GM18873 (cell line): ENCODE data around the gene PROCA1.

Source experiments
- ATAC-seq: cut with Tn5 transposase; IDR thresholded peaks from one replicate; pipeline ENCODE4 v1.9.1; 2021; ENCODE audit warnings: mild to moderate bottlenecking, moderate library complexity, moderate number of reproducible peaks; ENCODE audit not compliant: unreplicated experiment, low FRiP score

Gene PROCA1

DNA sequence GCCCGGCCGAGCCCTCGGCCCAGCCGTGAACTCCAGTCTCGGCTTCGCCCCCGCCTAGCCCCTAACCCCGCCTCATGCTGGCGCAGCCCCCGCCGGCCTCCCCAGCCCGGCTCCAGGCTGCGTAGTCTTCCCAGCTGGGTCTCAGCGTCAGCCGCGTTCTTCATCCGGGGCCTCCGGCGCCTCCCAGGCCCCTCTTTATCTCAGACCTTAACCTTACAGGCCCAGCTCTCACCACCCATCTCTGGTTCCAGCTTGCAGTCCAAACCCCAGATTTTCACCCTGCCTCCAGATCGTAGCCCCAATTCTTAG is at the start of gene PROCA1:
TSS of gene PROCA1 (minus strand) at position 166 of the 309 bp plus-strand sequence. CDS start 228 bp downstream, outside the sequence.
- ATAC-seq: no peak

- ATAC-seq: no peak
Measured at GRCh38 chr17:28760601-28761562, 49.2 kb upstream of the PROCA1 start.

- no peak for ATAC-seq
Measured at GRCh38 chr17:28759256-28759865, 47.7 kb upstream of the PROCA1 start.

- ATAC-seq: no peak
Measured at GRCh38 chr17:28758411-28759121, 46.9 kb upstream of the PROCA1 start.

- no peak for ATAC-seq
Measured at GRCh38 chr17:28756049-28756804, 44.5 kb upstream of the PROCA1 start.

GRCh38 chr17:28755486-28755885 is 43.8 kb upstream of the PROCA1 start:
- ATAC-seq: no peak

- no peak for ATAC-seq
Measured at GRCh38 chr17:28751600-28752366, 40.1 kb upstream of the PROCA1 start.

GRCh38 chr17:28750178-28751047 is 38.7 kb upstream of the PROCA1 start:
- no peak for ATAC-seq

DNA sequence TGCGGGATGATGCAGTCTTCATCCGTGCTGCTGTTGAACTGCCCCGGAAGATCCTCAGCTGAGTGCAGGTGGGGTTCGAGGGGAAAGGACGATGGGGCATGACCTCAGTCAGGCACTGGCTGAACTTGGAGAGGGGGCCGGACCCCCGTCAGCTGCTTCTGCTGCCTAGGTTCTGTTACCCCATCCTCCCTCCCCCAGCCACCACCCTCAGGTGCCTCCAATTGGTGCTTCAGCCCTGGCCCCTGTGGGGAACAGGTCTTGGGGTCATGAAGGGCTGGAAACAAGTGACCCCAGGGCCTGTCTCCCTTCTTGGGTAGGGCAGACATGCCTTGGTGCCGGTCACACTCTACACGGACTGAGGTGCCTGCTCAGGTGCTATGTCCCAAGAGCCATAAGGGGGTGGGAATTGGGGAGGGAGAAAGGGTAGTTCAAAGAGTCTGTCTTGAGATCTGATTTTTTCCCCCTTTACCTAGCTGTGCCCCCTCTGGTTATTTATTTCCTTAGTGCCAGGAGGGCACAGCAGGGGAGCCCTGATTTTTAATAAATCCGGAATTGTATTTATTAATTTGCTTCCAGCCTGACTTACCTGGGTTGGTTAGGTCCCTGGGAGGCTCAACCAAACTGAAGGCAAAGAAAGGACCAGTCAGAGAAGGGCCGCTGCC is 38.0 kb upstream of the PROCA1 start:
- ATAC-seq: no peak

GRCh38 chr17:28748852-28749515 is 37.3 kb upstream of the PROCA1 start:
- ATAC-seq: no peak

DNA sequence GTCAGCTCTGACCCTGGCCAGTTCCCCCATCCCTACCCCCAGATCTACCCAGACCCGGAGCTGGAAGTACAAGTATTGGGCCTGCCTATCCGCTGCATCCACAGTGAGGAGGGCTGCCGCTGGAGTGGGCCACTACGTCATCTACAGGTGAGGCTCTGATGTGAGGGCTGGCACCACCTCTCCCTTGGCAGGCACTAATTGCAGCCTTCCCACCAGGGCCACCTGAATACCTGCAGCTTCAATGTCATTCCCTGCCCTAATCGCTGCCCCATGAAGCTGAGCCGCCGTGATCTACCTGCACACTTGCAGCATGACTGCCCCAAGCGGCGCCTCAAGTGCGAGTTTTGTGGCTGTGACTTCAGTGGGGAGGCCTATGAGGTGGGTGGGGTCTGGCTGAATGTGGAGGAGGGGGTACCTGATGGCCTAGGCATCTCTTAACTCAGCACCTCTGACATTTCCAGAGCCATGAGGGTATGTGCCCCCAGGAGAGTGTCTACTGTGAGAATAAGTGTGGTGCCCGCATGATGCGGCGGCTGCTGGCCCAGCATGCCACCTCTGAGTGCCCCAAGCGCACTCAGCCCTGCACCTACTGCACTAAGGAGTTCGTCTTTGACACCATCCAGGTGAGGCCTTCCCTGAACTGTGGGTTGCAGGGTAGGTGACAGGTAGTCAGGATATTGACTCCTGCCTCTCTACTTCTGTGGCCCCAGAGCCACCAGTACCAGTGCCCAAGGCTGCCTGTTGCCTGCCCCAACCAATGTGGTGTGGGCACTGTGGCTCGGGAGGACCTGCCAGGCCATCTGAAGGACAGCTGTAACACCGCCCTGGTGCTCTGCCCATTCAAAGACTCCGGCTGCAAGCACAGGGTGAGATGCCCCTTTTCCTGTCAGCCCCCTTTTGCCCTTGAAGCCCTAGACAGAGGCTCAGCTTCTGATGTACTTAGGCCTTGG is 36.4 kb upstream of the PROCA1 start:
- no peak for ATAC-seq

- ATAC-seq: no peak
Measured at GRCh38 chr17:28747051-28747691, 35.5 kb upstream of the PROCA1 start.

GRCh38 chr17:28746611-28747050 is 34.9 kb upstream of the PROCA1 start:
- no peak for ATAC-seq

DNA sequence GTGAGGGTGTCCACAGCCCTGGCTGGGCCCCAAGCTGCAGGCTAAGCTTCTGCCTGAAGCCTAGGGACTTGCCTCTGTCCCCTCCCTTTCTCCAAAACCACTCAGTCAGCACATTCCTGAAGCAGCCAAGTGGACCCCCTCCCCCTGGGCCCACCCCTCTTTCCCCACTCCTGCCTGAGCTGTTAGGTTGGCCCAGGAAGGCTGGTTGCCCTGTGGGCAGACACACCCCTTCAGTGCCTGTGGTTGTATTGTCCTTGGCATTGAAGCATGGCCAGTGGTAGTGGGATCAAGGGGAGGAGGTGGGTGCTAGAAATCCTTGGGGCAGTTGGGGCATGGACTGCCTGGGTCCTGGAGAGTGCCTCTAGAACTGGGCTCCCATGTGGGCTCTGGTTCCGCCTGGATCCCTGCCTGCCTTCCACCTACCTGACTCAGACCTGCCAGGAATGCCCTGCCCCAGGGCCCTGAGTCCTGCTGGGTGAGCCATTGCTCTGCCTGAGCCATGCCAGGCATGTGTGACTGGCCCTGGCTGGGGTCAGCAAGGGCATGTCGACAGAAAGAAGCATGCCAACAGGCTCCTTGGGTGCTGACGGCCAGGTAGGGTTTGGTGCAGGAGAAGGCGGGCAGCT is 34.2 kb upstream of the PROCA1 start:
- no peak for ATAC-seq

DNA sequence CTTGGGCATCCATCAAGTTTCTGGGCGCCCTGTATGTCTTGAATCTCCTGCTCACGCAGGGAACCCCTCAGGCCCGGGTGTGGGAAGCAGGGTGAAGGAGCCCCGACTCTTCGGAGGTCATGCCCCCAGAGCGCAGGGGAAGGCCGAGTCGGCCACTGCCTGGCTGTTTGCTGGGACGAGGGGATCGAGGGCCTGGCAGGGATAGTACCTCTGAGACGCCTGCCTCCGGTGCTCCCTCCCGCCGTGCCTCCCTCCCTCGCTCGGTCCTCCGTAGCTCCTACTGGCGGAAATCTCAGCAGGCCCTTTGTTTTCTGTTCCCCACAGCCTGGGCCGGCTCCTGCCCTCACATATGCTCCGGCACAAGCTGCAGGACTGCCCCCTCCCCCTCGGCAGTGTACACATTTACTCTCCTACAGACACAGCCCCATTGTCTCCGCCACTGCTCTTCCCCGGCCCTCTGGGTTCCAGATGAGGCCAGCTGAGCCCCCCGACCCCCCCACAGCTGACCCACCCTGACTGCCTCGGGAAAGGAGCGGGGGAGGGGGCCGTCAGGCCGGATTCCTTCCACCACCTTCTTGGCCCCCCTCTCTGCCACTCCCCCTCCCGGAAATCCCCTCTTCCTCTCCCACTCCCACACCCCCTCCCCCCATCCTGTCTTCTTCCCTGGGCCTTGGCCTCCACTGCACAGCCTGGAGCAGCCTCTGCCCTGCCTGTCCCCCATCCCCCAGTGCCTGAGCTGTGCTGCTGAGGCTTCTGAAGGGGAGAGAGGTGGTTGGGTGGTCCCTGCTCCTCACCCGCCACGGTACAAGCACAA is 33.5 kb upstream of the PROCA1 start:
- no peak for ATAC-seq
